ENCODE measurements around the gene CLDN14.

DNA sequence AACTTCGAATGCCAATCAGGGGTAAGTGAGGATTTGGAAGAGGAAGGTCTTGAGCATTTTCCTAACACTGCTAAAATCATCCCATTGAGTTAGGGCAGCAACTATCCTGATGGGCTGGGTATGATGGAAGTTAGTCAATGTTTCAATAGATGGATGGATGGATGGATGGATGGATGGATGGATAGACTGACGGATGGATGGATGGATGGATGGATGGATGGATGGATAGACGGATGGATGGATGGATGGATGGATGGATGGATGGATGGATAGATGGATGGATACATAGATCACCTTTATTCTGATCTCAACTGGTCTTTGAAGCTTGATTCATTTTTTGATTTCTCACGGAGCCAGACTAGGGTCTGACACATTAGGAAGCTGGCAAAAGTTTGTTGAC lies 2.3 kb upstream of the CLDN14 start:
- TF ChIP-seq, protein P1, sequence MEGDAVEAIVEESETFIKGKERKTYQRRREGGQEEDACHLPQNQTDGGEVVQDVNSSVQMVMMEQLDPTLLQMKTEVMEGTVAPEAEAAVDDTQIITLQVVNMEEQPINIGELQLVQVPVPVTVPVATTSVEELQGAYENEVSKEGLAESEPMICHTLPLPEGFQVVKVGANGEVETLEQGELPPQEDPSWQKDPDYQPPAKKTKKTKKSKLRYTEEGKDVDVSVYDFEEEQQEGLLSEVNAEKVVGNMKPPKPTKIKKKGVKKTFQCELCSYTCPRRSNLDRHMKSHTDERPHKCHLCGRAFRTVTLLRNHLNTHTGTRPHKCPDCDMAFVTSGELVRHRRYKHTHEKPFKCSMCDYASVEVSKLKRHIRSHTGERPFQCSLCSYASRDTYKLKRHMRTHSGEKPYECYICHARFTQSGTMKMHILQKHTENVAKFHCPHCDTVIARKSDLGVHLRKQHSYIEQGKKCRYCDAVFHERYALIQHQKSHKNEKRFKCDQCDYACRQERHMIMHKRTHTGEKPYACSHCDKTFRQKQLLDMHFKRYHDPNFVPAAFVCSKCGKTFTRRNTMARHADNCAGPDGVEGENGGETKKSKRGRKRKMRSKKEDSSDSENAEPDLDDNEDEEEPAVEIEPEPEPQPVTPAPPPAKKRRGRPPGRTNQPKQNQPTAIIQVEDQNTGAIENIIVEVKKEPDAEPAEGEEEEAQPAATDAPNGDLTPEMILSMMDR (conservative IDR thresholded peaks at IDR 0.05; ENCODE audit: low read length): no peak
- TF ChIP-seq EZH2phosphoT487 (IDR thresholded peaks at IDR 0.05; ENCODE audit: borderline replicate concordance, low read depth, low read length): no peak
